CD4-positive, alpha-beta memory T cell (primary cell): ENCODE data around the gene METTL24. TPM values are rescaled to one million over a fixed set of nuclear protein-coding genes. Genes with fewer than 3 reads are reported as not detected.
A peak's percentile ranks its signal among the peaks of the same experiment; 100 is the strongest.
"Not testable (repeated sequence)": the region's sequence is repeated elsewhere in the genome, so short reads cannot be mapped to it uniquely, and the experiment has no call there.

Source experiments
- CTCF ChIA-PET: fragments of 350-600 bp; sonication (Branson Sonifier 250); formaldehyde crosslinking; loops from one replicate; lab custom pipeline; 2021; ENCODE audit warnings: inconsistent platforms; ENCODE audit not compliant: partially characterized antibody; lab: Charles Lee
- POLR2A ChIA-PET: fragments of 350-600 bp; sonication (Branson Sonifier 250); formaldehyde crosslinking; loops from one replicate; lab custom pipeline; 2021; ENCODE audit not compliant: partially characterized antibody; lab: Charles Lee
- DNase-seq, 5 donors: peaks; one replicate each; pipeline versions ENCODE4 v3.0.0 to v3.0.0-alpha.2; 2020 to 2022; ENCODE audit warnings: mixed read lengths in 1 of 5
- H3K27ac ChIP-seq: one replicate; pipeline ENCODE4 v1.7.0; 2013; ENCODE audit warnings: low read depth, low read length
- H3K27me3 ChIP-seq: 2 replicates; pipeline ENCODE4 v1.7.0; 2013; ENCODE audit warnings: mild to moderate bottlenecking, low read length, moderate library complexity; ENCODE audit not compliant: insufficient read depth
- H3K36me3 ChIP-seq: 2 replicates; pipeline ENCODE4 v1.7.0; 2013; ENCODE audit warnings: mild to moderate bottlenecking, low read length, moderate library complexity; ENCODE audit not compliant: insufficient read depth
- H3K4me1 ChIP-seq: 2 replicates; pipeline ENCODE4 v1.7.0; 2013; ENCODE audit warnings: mild to moderate bottlenecking, low read length, moderate library complexity; ENCODE audit not compliant: insufficient read depth
- H3K4me3 ChIP-seq, 2 donors: one replicate each; pipeline ENCODE4 v1.7.0; 2013; ENCODE audit warnings: low read length in 2 of 2, mild to moderate bottlenecking in 1 of 2
- H3K9me3 ChIP-seq, 2 donors: one replicate each; pipeline ENCODE4 v1.7.0; 2013; ENCODE audit warnings: low read length in 2 of 2, control low read depth in 1 of 2; ENCODE audit not compliant: control insufficient read depth in 1 of 2
- H3K27ac Mint-ChIP-seq, 7 donors: one replicate each; pipeline ENCODE4 v1.8.0; 2020 to 2021; ENCODE audit warnings: mixed read lengths in 7 of 7, mild to moderate bottlenecking in 6 of 7, inconsistent platforms in 3 of 7, moderate library complexity in 3 of 7
- H3K27me3 Mint-ChIP-seq, 2 donors: one replicate each; pipeline ENCODE4 v1.8.0; 2020 to 2021; ENCODE audit warnings: mixed read lengths in 2 of 2
- H3K36me3 Mint-ChIP-seq, 2 donors: one replicate each; pipeline ENCODE4 v1.8.0; 2020 to 2021; ENCODE audit warnings: mixed read lengths in 2 of 2, inconsistent platforms in 1 of 2, mild to moderate bottlenecking in 1 of 2
- H3K4me1 Mint-ChIP-seq, 4 donors: one replicate each; pipeline ENCODE4 v1.8.0; 2020 to 2021; ENCODE audit warnings: mixed read lengths in 4 of 4, mild to moderate bottlenecking in 1 of 4
- H3K4me3 Mint-ChIP-seq, 8 donors: one replicate each; pipeline ENCODE4 v1.8.0; 2020 to 2021; ENCODE audit warnings: mixed read lengths in 8 of 8, mild to moderate bottlenecking in 7 of 8, moderate library complexity in 6 of 8, inconsistent platforms in 3 of 8
- H3K9me3 Mint-ChIP-seq, 8 donors: one replicate each; pipeline ENCODE4 v1.8.0; 2020 to 2021; ENCODE audit warnings: mixed read lengths in 8 of 8, mild to moderate bottlenecking in 5 of 8, inconsistent platforms in 3 of 8, moderate library complexity in 1 of 8
- intact Hi-C: fragments of 100-400 bp; cut with micrococcal nuclease; formaldehyde crosslinking; loops from one replicate; pipeline ENCODE4 v1.15.1; 2023
- polyA plus RNA-seq, 2 donors: library from polyadenylated mRNA; unstranded; fragments of 300-500 nt; fragmentation: Illumina TruSeq; gene quantifications; one replicate each; pipeline ENCODE4 v1.2.3, GENCODE V29; 2021
- total RNA-seq, 2 experiments: library from RNA; stranded (reverse); gene quantifications; one replicate each; pipeline ENCODE4 v1.2.3, GENCODE V29; 2021

Gene METTL24
- total and polyA plus RNA-seq, 4 experiments from 2014 or later = 0.29 to 0.69 (median 0.39) TPM; not detected in 1

DNA sequence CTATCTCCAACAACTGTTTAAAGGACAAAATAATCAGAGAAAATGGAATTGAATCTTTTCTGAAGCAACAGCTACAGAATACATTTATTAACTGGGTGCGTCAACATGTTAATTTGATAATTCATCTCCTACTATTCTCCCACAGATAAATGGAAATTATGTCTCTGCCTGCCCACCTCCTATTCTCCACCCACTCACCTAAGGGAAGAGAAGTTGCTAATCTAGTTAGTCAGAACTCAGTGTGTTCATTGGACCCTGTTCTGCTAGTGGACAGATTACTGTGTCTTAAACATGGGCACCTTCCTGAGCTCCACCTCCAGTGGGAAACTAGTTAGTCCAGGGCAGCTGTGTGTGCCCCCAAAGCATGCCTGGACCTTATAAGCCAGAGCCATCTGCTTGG, 41.0 kb downstream of the METTL24 start:
- intact Hi-C loops = no loop called here
- H3K4me1 Mint-ChIP-seq = no peaks in the 10 kb centered on the region
- no peaks in the 10 kb centered on the region for H3K36me3 Mint-ChIP-seq
- CTCF ChIA-PET = no interaction called here
- Histone ChIP-seq H3K27me3 (no peaks in the 10 kb centered on the region), H3K27ac (no peak overlapping the region), H3K9me3 (no peaks in the 10 kb centered on the region), H3K4me1 (no peaks in the 10 kb centered on the region), H3K36me3 (no peaks in the 10 kb centered on the region), H3K4me3 (no peak overlapping the region)
- no peaks in the 10 kb centered on the region for H3K9me3 Mint-ChIP-seq
- no peak for DNase-seq
- no peak overlapping the region for H3K4me3 Mint-ChIP-seq
- POLR2A ChIA-PET = no interaction called here
- peaks cover 1 to 4% of the 10 kb centered on the region in 2 donors for H3K27me3 Mint-ChIP-seq
- no peak overlapping the region for H3K27ac Mint-ChIP-seq

DNA sequence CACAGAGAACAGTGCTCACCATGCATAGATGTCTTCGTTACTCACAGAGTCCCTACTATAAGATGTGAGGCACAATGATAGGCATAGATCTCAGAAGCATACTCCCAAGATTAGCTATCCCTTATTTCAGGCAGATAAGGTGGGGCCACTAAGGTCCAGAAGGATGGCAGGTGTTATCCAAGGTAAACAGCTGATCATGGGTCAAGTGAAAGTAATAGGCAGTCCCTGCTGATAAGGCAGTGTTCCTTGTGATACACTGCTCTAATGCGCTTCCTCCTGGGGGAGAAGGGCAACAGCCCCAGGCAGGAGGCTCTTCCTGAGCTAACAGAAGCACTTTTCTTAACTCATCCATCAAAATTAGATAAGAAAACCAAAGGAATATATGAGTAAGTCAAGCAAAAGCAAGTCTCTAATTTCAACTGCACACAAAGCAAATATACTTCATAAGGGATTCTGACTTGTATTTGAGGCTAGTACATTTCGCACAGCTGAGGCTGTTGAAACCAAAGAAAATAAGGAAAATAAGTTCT, 42.2 kb downstream of the METTL24 start:
- peaks cover 1 to 4% of the 10 kb centered on the region in 2 donors for H3K27me3 Mint-ChIP-seq
- DNase-seq = no peak
- H3K4me1 ChIP-seq = no peaks in the 10 kb centered on the region
- intact Hi-C loops = no loop called here
- no peaks in the 10 kb centered on the region for H3K9me3 Mint-ChIP-seq
- H3K4me3 ChIP-seq = no peak overlapping the region
- H3K4me3 Mint-ChIP-seq = no peak overlapping the region
- H3K9me3 ChIP-seq = no peaks in the 10 kb centered on the region
- ChIA-PET POLR2A (no interaction called here), CTCF (no interaction called here)
- H3K4me1 Mint-ChIP-seq = peaks cover 0 to 1% (median 0%) of the 10 kb centered on the region in 4 donors
- H3K27me3 ChIP-seq = no peaks in the 10 kb centered on the region
- no peaks in the 10 kb centered on the region for H3K36me3 ChIP-seq
- H3K36me3 Mint-ChIP-seq = no peaks in the 10 kb centered on the region
- no peak overlapping the region for H3K27ac Mint-ChIP-seq
- no peak overlapping the region for H3K27ac ChIP-seq

DNA sequence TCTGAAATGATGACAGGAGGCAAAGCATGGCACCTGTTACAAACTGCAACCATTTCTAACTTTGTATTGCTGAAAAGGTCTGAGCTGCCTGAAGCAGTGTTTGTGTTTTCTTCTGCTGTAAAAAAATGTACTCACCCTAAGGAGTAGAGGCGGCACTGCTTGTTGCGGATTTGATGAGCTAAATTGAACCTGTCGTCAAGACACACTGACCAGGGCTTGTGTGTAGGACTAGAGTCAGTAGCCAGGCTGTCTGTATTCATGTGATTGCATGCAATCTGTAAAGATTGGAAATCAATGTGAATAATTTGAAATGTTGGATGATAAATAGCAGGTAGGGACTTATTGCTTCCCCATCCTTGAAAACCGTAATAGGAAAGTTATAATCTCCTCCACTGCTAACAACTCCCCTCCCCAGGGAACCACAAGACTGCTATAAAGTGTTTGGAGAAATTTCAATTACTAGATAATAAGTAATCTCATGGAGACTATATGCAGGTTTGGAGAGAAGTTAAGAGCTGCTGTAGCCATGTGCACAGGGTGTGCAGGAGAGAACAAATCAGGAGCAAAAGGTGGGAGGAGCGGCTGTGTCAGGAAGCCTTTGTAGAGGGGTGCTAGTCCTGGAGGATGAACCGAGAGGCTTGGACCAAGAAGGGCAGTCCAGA, 42.8 kb downstream of the METTL24 start:
- H3K36me3 Mint-ChIP-seq = no peaks in the 10 kb centered on the region
- peaks cover 1 to 4% of the 10 kb centered on the region in 2 donors for H3K27me3 Mint-ChIP-seq
- Histone ChIP-seq H3K4me3 (no peak overlapping the region), H3K27me3 (no peaks in the 10 kb centered on the region), H3K4me1 (no peaks in the 10 kb centered on the region), H3K9me3 (no peaks in the 10 kb centered on the region), H3K36me3 (no peaks in the 10 kb centered on the region), H3K27ac (no peak overlapping the region)
- POLR2A ChIA-PET = no interaction called here
- CTCF ChIA-PET = no interaction called here
- DNase-seq = no peak
- intact Hi-C loops = no loop called here
- no peak overlapping the region for H3K27ac Mint-ChIP-seq
- no peak overlapping the region for H3K4me3 Mint-ChIP-seq
- H3K4me1 Mint-ChIP-seq = peaks cover 0 to 1% (median 0%) of the 10 kb centered on the region in 4 donors
- no peaks in the 10 kb centered on the region for H3K9me3 Mint-ChIP-seq

- intact Hi-C loops = no loop called here
- Mint-ChIP-seq H3K4me1 (peaks cover 0 to 1% (median 0%) of the 10 kb centered on the region in 4 donors), H3K27ac (peak overlapping the region in 2 of 7 donors; percentile 31 to 52), H3K36me3 (no peaks in the 10 kb centered on the region), H3K27me3 (peaks cover 1 to 7% of the 10 kb centered on the region in 2 donors), H3K4me3 (no peak overlapping the region), H3K9me3 (peaks cover 0 to 2% (median 0%) of the 10 kb centered on the region in 8 donors)
- no peak for DNase-seq
- Histone ChIP-seq H3K9me3 (no peaks in the 10 kb centered on the region), H3K27ac (no peak overlapping the region), H3K36me3 (no peaks in the 10 kb centered on the region), H3K27me3 (no peaks in the 10 kb centered on the region), H3K4me1 (no peaks in the 10 kb centered on the region), H3K4me3 (no peak overlapping the region)
- ChIA-PET CTCF (no interaction called here), POLR2A (no interaction called here)
Measured at GRCh38 chr6:110310861-110311446, 47.2 kb downstream of the METTL24 start.

DNA sequence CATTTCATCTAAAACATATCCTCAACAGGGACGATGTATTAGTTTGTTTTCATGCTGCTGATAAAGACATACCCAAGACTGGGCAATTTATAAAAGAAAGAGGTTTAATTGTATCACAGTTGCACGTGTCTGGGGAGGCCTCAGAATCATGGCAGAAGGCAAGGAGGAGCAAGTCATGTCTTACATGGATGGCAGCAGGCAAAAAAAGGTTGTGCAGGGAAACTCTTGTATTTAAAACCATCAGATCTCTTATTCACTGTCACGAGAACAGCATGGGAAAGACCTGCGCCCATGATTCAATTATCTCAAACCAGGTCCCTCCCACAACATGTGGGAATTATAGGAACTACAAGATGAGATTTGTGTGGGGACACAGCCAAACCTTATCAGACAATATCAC, 48.7 kb downstream of the METTL24 start:
- POLR2A ChIA-PET, H3K27me3 Mint-ChIP-seq, H3K27me3 ChIP-seq, H3K9me3 ChIP-seq, H3K36me3 Mint-ChIP-seq, H3K4me1 Mint-ChIP-seq, H3K4me3 Mint-ChIP-seq, H3K9me3 Mint-ChIP-seq, H3K4me3 ChIP-seq, H3K27ac ChIP-seq, intact Hi-C loops, H3K27ac Mint-ChIP-seq, H3K4me1 ChIP-seq, DNase-seq, CTCF ChIA-PET, H3K36me3 ChIP-seq: not testable (repeated sequence)

GRCh38 chr6:110307368-110307767, 50.8 kb downstream of the METTL24 start:
- Mint-ChIP-seq H3K4me1 (peaks cover 0 to 1% (median 0%) of the 10 kb centered on the region in 4 donors), H3K9me3 (peaks cover 0 to 6% (median 1%) of the 10 kb centered on the region in 8 donors), H3K4me3 (no peak overlapping the region), H3K27ac (no peak overlapping the region), H3K36me3 (no peaks in the 10 kb centered on the region), H3K27me3 (peaks cover 5 to 12% of the 10 kb centered on the region in 2 donors)
- Histone ChIP-seq H3K27me3 (no peaks in the 10 kb centered on the region), H3K4me1 (no peaks in the 10 kb centered on the region), H3K4me3 (no peak overlapping the region), H3K9me3 (no peaks in the 10 kb centered on the region), H3K27ac (no peak overlapping the region), H3K36me3 (no peaks in the 10 kb centered on the region)
- no peak for DNase-seq
- intact Hi-C loops = no loop called here
- POLR2A ChIA-PET = no interaction called here
- CTCF ChIA-PET = no interaction called here

GRCh38 chr6:110305832-110306231, 52.3 kb downstream of the METTL24 start:
- H3K4me3 Mint-ChIP-seq, H3K27me3 ChIP-seq, DNase-seq, H3K36me3 Mint-ChIP-seq, intact Hi-C loops, H3K27ac ChIP-seq, H3K4me3 ChIP-seq, CTCF ChIA-PET, H3K4me1 Mint-ChIP-seq, H3K9me3 Mint-ChIP-seq, H3K4me1 ChIP-seq, H3K9me3 ChIP-seq, H3K27ac Mint-ChIP-seq, POLR2A ChIA-PET, H3K36me3 ChIP-seq: not testable (repeated sequence)
- peaks cover 9 to 19% of the 10 kb centered on the region in 2 donors for H3K27me3 Mint-ChIP-seq
